Mucosa of stomach (tissue), 1 donor: ENCODE measurements around the gene LPP.

Experiments used
- H3K27me3 ChIP-seq: one replicate; pipeline ENCODE4 v1.7.0; 2013; ENCODE audit warnings: mild to moderate bottlenecking, low read length; ENCODE audit not compliant: control insufficient read depth, insufficient read depth
- H3K36me3 ChIP-seq: one replicate; pipeline ENCODE4 v1.7.0; 2013; ENCODE audit warnings: low read length; ENCODE audit not compliant: control insufficient read depth, insufficient read depth
- H3K4me1 ChIP-seq: one replicate; pipeline ENCODE4 v1.7.0; 2013; ENCODE audit warnings: mild to moderate bottlenecking, low read length; ENCODE audit not compliant: control insufficient read depth, insufficient read depth
- H3K4me3 ChIP-seq: one replicate; pipeline ENCODE4 v1.7.0; 2013; ENCODE audit warnings: low read length
- H3K9ac ChIP-seq: one replicate; pipeline ENCODE4 v1.7.0; 2013; ENCODE audit warnings: mild to moderate bottlenecking, low read length, moderate library complexity
- H3K9me3 ChIP-seq: one replicate; pipeline ENCODE4 v1.7.0; 2013; ENCODE audit warnings: mild to moderate bottlenecking, low read length, moderate library complexity; ENCODE audit not compliant: control insufficient read depth
- donor health status: Pancreatic carcinoma.

Gene LPP

DNA sequence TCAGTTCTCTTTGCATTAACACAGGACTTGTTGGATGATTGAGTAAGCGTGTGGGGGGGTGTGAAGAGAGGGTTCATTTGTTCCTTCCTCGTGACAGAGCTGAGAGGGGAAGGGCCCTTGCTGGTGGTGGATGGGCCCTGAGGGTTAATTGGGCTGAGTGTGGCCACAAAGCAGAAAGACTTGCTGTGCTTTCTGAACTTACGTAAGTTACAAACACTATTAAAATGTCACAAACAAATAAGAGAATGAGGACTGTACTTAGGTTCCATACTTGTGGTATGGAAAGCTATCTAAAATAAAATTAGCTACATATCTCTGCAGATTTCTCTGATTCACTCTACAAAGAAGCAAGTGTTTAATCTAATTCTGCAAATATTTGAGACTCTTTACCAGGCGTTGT lies 231.3 kb downstream of the LPP start:
- Histone ChIP-seq H3K36me3 (no peaks in the 10 kb centered on the region), H3K9me3 (no peaks in the 10 kb centered on the region), H3K27me3 (no peaks in the 10 kb centered on the region), H3K9ac (no peak overlapping the region), H3K4me1 (peaks cover 18% of the 10 kb centered on the region), H3K4me3 (no peak overlapping the region)

DNA sequence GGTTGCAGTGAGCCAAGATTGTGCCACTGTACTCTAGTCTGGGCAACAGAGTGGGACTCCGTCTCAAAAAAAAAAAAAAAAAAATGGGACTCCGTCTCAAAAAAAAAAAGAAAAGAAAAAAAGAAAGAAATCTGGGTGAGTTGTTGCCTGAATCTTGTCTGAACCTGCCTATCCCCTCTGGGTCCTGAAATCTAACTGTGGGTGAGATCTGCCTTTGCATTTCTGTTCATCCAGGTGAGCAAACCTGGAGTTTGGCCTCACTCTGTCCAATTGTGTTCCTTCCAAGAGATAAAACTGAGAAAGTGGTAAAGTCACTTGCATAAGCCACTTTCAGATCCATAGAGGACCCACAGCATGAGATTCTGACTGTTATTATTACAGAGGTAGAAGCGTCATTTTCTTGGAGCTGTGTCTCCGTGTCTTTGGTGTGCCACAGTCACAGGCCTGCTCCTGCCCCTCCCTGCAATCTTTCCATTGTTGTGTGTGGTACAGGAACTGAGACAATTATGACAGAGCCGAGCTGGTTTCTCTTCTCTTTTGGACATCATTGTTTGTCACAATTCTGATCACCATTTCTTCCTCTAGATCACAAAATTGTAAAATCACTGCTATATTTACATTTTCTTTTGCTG lies 235.9 kb downstream of the LPP start:
- H3K9me3 ChIP-seq = no peaks in the 10 kb centered on the region
- no peaks in the 10 kb centered on the region for H3K36me3 ChIP-seq
- H3K27me3 ChIP-seq = no peaks in the 10 kb centered on the region
- no peak overlapping the region for H3K4me3 ChIP-seq
- H3K9ac ChIP-seq = no peak overlapping the region
- H3K4me1 ChIP-seq = peaks cover 18% of the 10 kb centered on the region

DNA sequence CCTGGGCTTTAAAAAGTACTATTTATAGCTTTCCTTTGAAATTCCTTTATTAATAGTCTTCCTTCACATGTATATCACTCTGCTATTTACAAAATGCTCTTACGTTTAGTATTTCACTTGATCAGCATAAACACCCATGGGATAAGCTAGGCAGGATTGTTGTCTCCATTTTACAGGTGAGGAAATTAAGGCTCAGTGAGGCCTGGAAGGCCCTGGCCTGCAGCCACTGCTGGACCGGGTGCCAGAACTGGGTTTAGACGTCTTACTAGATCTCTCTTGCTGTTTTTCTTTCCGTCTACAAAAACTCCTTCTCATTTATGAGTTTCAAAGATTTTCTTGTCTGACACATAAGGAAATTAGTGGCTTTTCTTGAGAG lies 236.4 kb downstream of the LPP start:
- H3K9me3 ChIP-seq = no peaks in the 10 kb centered on the region
- peaks cover 15% of the 10 kb centered on the region for H3K4me1 ChIP-seq
- no peaks in the 10 kb centered on the region for H3K27me3 ChIP-seq
- no peaks in the 10 kb centered on the region for H3K36me3 ChIP-seq
- H3K9ac ChIP-seq = no peak overlapping the region
- no peak overlapping the region for H3K4me3 ChIP-seq

DNA sequence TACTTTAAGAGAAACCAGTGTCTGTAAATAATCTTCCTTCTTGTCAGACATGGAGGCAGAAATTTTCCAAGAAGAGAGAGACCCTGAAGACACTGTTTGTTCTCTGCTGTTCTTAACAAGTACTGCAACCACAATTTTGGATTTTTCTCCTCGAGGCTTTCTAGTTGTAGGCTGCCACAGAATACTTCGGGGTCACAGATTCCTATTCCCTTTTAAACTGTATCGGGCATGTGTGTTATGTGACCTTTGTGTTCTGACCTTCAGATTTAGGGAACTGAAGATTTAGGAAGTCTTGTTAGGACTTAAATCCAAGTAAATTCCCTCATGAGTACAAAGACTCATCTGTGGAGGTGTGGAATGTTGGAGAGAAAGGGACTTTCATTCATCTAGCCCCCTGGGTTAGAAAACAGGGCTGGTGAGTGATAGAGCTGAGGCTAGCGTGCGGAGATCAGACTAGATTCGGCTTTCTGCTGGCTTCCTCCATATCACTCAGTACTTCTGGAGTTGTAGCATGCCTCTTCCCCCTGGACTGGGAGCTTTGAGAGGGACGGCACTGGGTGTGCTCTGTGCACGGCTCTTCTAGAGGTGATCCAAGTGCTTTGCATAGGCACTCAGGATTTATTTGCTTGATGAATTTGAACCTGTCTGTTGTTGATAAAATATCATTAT lies 237.0 kb downstream of the LPP start:
- no peak overlapping the region for H3K9ac ChIP-seq
- H3K4me3 ChIP-seq = no peak overlapping the region
- H3K36me3 ChIP-seq = no peaks in the 10 kb centered on the region
- H3K9me3 ChIP-seq = no peaks in the 10 kb centered on the region
- H3K4me1 ChIP-seq = peaks cover 10% of the 10 kb centered on the region
- no peaks in the 10 kb centered on the region for H3K27me3 ChIP-seq

DNA sequence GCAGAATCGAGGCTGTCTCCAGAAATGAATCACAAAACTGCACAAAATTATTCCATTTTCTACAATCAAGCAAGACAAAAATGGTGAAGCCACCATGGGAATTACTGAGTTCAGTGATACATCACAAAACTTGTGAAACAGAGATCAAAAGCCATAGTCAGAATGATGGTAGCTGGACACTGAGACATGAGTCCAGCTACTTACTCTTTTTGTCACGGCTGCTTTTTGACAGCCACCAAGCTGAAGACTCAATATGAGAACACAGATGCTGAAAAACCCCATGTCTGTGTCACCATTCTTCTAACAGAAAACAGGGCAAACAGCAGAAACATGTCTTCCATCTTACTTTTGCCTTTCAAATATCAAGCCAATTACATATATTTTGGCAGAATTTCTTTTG lies 237.6 kb downstream of the LPP start:
- H3K9ac ChIP-seq = no peak overlapping the region
- no peaks in the 10 kb centered on the region for H3K27me3 ChIP-seq
- H3K36me3 ChIP-seq = no peaks in the 10 kb centered on the region
- no peaks in the 10 kb centered on the region for H3K9me3 ChIP-seq
- peaks cover 14% of the 10 kb centered on the region for H3K4me1 ChIP-seq
- no peak overlapping the region for H3K4me3 ChIP-seq

DNA sequence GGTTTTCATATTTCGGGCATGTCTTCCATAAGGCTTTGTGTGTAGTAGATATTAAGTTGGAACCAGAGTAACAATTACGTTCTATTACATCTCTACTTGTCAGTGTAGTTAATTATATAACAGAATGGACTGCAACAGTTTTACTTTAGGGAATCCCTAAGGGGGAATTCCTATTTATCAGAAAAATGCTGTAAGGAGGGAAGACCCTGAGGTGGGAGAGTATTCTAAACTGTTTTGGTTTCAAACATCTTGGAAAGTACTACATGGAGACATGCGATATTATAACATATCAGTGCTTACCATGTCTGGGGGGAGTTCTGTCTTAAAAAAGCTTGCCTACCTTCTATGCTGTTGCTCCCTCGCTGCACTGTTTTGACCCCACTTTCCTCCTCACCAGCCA lies 238.1 kb downstream of the LPP start:
- no peaks in the 10 kb centered on the region for H3K27me3 ChIP-seq
- no peak overlapping the region for H3K4me3 ChIP-seq
- H3K9me3 ChIP-seq = no peaks in the 10 kb centered on the region
- H3K9ac ChIP-seq = no peak overlapping the region
- H3K4me1 ChIP-seq = peaks cover 19% of the 10 kb centered on the region
- H3K36me3 ChIP-seq = no peaks in the 10 kb centered on the region

DNA sequence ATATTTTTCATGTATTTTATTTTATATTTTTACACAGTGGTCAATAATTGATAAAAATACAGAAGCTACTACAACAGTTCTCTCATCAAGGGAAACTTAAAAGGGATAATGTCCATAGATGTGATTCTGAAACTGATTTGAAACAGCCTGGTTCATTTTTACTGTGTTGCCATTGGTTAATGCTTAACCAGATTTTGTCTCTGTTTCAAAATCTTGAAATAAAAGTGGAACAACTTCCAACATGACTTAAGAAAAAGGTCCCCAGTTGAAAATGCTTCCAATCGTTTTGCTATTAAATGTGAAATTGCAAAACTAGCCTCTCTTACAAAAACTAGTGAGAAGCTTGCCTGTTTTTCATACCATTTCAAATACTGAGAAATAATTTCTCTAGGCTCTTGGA lies 240.7 kb downstream of the LPP start:
- no peaks in the 10 kb centered on the region for H3K27me3 ChIP-seq
- H3K36me3 ChIP-seq = no peaks in the 10 kb centered on the region
- no peak overlapping the region for H3K4me3 ChIP-seq
- no peaks in the 10 kb centered on the region for H3K9me3 ChIP-seq
- peaks cover 20% of the 10 kb centered on the region for H3K4me1 ChIP-seq
- H3K9ac ChIP-seq = no peak overlapping the region

DNA sequence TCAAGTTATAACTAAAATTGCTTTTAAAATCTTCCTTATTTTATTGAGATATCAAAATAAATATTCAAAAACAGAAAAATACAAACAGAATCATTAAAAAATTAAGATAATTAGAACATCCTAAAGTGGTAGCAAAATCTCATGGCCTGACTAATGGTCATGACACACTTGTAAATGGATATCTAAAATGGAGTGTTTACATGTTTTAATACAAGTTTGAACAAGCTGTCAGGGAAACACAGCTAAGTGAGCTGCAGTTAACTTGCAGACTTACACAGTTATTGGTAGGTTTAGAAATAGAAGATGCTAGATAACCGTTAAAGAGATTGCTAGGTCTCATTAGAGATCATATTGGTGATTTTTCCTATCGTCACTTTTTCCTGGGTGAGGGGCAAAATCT lies 242.3 kb downstream of the LPP start:
- no peaks in the 10 kb centered on the region for H3K27me3 ChIP-seq
- H3K9me3 ChIP-seq = no peaks in the 10 kb centered on the region
- H3K4me3 ChIP-seq = no peak overlapping the region
- peaks cover 20% of the 10 kb centered on the region for H3K4me1 ChIP-seq
- no peaks in the 10 kb centered on the region for H3K36me3 ChIP-seq
- no peak overlapping the region for H3K9ac ChIP-seq

DNA sequence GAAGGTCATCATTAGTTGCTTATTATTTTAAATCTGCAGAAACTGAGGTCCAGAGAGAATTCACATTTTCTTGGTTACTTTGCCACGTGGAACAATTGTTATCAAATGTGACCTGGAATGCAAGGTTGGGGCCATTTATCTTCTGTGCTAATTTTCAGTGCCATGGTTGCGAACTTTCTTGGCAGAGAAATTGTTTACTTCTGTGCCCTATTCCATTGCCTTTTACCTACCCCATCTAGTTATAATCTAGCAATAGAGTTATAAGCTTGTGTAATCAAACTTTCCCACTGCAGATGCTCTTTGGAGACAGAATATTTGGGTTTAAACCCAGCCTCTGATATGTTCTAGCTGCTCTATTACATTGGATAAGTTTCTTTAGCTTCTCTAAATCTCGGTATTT lies 242.9 kb downstream of the LPP start:
- peaks cover 20% of the 10 kb centered on the region for H3K4me1 ChIP-seq
- no peak overlapping the region for H3K4me3 ChIP-seq
- no peaks in the 10 kb centered on the region for H3K27me3 ChIP-seq
- no peaks in the 10 kb centered on the region for H3K9me3 ChIP-seq
- H3K36me3 ChIP-seq = no peaks in the 10 kb centered on the region
- no peak overlapping the region for H3K9ac ChIP-seq

DNA sequence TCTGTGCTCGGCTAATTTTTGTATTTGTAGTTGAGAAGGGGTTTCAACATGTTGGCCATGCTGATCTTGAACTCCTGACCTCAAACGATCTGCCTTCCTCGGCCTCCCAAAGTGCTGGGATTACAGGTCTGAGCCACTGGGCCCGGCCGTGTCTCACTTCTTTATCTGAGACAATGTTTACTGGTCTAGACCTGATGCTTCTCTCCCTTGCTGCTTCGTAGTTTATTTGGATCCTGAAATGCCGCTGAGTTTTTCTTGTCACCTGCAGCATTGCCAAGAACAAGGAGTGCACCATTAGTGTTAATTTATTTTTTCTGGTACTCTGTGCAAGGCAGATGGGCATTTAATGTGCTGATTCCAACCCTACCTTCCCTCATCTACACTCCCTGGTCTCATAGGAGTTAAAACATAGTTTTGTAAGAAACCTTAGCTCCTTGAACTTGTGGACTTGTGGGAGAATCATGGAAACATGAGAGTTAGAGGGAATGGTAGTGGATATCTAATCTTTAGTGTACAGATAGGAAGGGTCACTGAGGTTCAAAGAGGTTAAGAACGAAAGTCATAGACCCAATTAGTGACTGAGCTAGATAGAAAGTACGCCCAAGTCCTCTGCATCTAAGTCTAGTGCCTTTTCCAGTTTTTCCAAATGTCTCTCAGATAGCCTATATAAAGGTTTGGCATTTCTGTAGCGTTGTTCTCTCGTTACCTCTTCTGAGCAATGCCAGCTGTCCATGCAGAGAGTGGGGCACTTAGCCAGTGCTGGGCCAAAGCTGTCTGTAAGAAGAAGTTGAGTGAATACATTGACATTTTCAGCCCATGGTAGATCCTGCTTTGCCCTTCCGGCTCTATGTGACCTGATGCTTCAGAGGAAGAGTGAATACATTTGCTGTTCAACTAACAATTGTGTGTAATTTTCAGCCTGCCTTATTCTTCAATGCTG lies 244.1 kb downstream of the LPP start:
- Histone ChIP-seq H3K36me3 (no peaks in the 10 kb centered on the region), H3K27me3 (no peaks in the 10 kb centered on the region), H3K4me1 (peaks cover 20% of the 10 kb centered on the region), H3K9ac (no peak overlapping the region), H3K9me3 (no peaks in the 10 kb centered on the region), H3K4me3 (no peak overlapping the region)

DNA sequence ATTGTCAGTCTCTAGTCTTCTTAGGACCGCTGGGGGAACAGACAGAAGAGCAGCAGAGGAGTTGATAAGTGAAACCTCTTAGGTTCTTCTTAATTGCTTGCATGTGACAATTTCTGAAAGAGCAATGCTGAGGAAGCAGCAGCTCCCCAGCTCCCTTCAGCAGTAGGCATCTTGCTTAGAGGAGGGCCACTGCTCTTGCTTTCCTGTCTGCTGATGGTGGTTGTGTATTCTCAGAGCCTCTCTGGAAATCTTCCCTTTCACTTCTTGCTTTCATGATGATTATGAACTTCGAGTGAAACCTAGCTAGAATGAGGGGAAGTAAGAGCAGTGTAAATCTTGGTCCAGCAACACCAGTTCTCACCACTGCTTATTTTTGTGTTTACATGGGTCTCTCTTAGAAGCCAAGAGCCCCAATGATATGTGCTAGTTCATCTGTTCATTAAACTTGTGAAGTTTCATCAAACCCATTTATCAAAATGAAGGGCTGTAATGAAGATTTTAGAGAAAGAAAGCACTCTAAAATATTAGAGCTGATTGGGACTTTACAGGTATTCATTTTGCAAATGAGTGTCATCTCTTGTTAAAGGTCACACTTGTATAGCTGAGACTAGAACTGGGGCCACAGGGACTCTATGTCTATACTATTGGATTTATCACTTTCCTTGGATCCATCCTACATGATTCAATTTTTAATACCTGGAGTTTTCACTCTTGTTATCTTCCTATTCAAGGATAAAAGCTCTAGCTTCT lies 246.7 kb downstream of the LPP start:
- Histone ChIP-seq H3K4me3 (no peak overlapping the region), H3K9me3 (no peaks in the 10 kb centered on the region), H3K27me3 (no peaks in the 10 kb centered on the region), H3K9ac (no peak overlapping the region), H3K36me3 (no peaks in the 10 kb centered on the region), H3K4me1 (peaks cover 20% of the 10 kb centered on the region)
